SIG-M5 (cell line): ENCODE measurements around the gene STAT1.
A peak's percentile ranks its signal among the peaks of the same experiment; 100 is the strongest.

Source experiments
- DNase-seq: peaks from one replicate; lab custom pipeline; 2025; lab: John Stamatoyannopoulos, UW

STAT1 gene

DNA sequence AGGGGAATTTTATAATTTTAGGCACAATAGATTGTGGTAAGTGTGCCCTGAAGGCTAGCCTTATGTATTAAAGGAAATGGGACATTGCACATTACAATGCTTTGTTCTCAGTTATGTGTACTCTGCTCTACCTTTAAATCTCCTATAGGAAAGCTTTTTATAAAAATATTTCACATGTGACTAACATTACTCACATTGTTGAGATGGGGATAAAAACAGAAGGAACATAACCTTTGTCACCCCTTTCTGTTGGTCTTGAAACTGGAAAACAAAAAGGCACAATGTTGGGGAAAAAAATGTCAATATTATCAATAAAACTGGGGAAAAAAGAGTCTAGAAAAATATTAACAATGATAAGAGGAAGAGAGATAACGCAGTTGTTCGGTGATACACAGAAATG is 17.3 kb upstream of the STAT1 start:
- DNase-seq = no peak

GRCh38 chr2:191030521-191031154 is 16.7 kb upstream of the STAT1 start:
- DNase-seq = no peak

- no peak for DNase-seq
These were observed 15.4 kb upstream of the STAT1 start for GRCh38 chr2:191029280-191029950.

GRCh38 chr2:191026377-191026776 is 12.4 kb upstream of the STAT1 start:
- no peak for DNase-seq

DNA sequence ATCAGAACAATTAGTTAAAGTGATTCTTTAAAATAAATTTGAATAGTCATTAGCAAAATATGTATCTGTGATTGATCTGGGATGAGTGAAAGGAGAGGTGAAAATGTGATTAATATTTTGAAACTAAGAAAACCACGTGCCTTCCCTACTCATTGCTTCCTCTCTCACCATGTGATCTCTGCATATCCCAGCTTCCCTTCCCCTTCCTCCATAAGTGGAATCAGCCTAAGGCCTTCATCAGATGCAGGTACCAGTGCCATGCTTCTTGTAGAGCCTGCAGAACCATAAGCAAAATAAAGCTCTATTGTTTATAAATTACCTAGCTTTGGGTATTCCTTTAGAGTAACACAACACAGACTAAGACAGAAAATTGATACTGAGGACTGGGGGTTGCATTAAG is 11.2 kb upstream of the STAT1 start:
- no peak for DNase-seq

DNA sequence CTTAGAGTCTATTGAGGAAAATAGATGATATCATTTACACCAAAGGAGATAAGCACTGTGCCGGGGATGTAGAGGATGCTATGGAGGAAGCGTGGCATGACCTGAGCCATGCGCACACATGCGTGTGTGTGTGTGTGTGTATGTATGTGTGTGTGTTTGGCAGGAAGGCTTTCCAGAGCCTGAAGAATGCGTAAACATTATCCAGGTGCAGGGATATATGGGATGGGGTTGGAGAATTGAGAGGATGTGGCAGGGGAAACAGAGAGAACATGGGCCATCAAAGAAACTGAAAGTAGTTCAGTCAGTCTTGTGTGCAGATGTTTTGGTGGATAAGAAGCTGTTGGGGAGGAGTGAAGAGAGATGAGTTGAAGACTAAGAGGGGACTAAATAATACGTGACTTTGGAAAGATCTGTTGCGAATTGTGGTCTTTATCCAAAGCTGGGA is 9.3 kb upstream of the STAT1 start:
- no peak for DNase-seq

DNA sequence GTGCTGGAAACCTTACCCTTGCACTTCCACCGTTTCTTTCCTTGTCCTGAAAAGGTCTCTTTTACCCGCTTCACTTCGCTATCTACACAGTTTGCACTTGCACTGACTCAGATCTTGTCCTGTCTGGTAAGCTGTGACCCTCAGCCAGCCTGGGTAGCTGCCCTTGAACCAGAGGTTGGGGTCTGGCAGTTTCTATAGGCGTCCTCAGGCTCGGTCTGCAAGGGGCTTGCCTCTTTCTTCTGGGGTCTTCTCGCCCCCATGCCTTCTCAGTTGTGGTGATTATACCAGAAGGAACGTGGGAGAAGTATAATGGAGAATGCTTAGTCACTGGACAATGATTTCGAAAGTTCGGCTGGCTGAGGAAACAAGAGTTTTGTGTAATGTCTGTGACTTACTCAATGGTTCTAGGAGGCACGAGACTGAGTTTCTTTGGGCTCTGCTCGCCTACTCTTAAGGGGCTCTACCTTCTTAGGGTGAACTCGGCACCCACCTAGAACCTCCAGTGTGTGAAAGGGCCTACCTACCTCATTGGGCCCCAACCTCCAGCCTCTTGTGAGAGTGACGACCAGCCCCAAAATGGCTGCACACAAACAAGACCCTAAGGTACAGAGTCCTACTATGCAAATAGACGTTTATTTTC is 6.9 kb upstream of the STAT1 start:
- peak; percentile 40 for DNase-seq

- peak; percentile 89 for DNase-seq
These were observed 6.3 kb upstream of the STAT1 start for GRCh38 chr2:191020221-191020741.

GRCh38 chr2:191019376-191019775 is 5.4 kb upstream of the STAT1 start:
- DNase-seq = no peak

DNA sequence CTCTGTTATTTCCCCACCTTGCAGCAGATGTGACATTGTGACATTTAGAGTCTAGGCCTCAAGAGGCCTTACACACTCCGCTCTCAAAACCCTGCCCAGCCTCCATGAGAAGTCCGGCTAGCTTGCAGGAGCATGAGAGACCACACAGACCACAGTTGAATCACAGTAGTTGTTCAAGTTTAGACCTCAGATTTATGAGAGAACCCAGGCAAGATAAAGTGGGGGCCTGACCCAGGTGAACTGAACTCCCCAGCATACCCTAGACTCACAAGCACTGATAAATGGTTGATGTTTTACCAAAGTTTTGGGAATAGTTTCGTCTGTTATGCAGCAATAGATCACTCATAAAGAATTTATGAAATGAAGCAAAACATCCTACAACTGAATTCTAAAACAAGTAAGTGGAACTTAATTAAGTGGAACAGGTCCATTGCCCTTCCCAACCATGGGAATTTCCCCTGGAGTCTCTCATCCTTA is 4.7 kb upstream of the STAT1 start:
- no peak for DNase-seq

- DNase-seq = no peak
These were observed 4.1 kb upstream of the STAT1 start for GRCh38 chr2:191018048-191018447.

DNA sequence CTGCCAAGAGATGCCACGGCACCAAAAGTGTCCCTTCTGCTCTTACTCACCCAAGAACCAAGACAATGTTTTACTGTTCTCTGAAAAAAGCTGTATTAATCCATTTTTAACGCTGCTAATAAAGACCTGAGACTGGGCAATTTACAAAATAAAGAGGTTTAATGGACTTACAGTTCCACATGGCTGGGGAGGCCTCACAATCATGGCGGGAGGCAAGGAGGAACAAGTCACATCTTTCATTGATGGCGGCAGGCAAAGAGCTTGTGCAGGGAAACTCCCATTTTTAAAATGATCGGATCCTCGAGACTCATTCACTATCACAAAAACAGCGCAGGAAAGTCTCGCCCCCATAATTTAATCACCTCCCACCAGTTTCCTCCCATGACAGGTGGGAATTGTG is 1.9 kb upstream of the STAT1 start:
- no peak for DNase-seq

GRCh38 chr2:191015239-191015638 is 1.3 kb upstream of the STAT1 start:
- no peak for DNase-seq

- DNase-seq = no peak
These were observed 666 bp upstream of the STAT1 start for GRCh38 chr2:191014653-191015020.

DNA sequence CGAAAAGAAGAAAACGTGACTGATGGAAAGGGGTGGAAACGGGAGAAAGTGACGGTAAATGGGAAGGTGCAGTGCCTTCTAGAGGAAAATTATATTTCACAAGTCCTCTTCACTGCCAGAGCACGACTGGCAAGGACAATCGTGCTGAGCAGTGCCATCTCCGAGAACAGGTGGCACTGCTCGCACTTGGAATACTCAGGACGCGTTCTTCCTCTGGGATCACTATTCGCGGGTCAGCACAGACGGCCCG is 364 bp downstream of the STAT1 start:
- no peak for DNase-seq

- DNase-seq = no peak
These were observed 908 bp downstream of the STAT1 start for GRCh38 chr2:191012845-191013681.

DNA sequence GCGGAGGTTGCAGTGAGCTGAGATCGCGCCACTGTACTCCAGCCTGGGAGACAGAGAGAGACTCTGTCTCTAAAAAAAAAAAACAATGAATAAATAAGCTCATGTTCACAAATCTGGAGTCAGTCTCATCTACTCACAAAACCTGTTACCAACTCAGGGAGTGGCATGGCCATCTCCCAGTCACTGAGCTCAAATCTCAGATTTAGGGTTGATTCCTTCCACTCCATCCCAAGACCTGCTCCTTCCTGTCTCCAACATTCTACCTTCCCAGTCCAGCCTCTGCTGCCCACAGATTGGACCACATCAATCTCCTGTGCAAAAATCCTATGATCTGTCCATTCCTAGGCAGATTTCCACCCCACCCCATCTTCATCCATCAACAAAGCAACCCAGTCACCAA is 1.6 kb downstream of the STAT1 start:
- DNase-seq = no peak

DNA sequence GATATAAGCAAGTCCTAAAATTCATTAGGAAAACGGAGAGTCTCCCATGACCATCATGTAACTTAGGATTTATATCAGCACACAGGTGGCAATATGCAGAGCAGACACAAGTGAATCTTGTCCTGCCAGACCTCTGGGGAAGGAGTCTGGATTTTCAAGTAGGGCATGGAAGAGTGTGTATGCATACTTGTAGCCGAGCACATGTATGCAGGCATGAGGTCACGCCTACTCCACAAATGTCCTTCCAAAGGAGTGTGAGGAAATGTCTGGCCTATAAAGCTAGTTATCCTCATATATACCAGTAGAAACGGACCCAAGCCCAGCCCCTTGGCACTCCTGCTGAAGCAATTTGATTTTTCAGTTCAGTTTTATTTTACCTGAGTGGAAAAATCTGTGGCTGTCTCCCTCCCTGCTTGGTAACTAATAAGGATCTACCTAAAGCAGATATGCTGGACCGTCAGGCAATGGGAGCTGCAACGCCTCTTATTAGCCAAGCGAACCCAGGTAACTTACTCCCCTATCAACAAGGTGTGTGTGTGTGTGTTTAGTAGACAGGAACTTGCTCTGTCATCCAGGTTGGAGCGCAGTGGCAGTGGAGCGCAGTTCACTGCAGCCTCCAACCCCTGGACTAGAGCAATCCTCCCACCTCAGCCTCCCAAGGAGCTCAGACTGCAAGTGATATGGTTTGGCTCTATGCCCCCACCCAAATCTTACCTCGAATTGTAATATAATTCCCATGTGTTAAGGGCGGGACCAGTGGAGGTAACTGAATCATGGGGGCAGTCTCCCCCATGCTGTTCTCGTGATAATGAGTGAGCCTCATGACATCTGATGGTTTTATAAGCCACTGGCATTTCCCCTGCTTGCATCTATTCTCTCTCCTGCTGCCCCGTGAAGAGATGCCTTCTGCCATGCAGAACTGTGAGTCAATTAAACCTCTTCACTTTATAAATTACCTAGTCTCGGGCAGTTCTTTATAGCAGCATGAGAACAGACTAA is 2.8 kb downstream of the STAT1 start:
- DNase-seq = no peak

GRCh38 chr2:191009541-191010374 is 4.2 kb downstream of the STAT1 start:
- no peak for DNase-seq

DNA sequence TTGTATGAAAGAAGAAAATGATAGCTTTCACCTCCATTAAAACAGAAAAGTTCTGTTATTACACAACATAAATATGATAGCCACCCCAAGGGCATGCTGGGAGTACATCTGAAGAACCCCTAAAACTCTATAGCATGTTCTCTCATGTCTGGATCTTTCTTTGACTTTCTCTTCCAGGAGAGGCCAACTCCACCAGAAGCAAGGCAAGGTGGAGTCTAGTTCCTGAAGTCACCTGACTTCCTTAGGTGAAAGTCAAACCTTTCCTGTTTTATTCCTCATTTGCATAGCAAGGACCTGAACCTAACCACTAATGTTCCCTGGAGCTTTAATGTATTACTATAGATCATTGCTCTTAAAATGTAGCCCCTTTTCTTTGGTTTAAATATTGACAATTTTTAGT is 5.7 kb downstream of the STAT1 start:
- DNase-seq = no peak
